ENCODE measurements around the gene ATXN2. TPM values are rescaled to one million over a fixed set of nuclear protein-coding genes. Genes with fewer than 3 reads are reported as not detected.
"Not testable (repeated sequence)": the region's sequence is repeated elsewhere in the genome, so short reads cannot be mapped to it uniquely, and the experiment has no call there.

ATXN2 gene
- total RNA-seq, 1 experiment from 2014 or later = 18.9 TPM

GRCh38 chr12:111599453-111600204 is 514 bp upstream of the ATXN2 start:
- DNase-seq (ENCODE audit: low read depth) = peak; percentile 94

DNA sequence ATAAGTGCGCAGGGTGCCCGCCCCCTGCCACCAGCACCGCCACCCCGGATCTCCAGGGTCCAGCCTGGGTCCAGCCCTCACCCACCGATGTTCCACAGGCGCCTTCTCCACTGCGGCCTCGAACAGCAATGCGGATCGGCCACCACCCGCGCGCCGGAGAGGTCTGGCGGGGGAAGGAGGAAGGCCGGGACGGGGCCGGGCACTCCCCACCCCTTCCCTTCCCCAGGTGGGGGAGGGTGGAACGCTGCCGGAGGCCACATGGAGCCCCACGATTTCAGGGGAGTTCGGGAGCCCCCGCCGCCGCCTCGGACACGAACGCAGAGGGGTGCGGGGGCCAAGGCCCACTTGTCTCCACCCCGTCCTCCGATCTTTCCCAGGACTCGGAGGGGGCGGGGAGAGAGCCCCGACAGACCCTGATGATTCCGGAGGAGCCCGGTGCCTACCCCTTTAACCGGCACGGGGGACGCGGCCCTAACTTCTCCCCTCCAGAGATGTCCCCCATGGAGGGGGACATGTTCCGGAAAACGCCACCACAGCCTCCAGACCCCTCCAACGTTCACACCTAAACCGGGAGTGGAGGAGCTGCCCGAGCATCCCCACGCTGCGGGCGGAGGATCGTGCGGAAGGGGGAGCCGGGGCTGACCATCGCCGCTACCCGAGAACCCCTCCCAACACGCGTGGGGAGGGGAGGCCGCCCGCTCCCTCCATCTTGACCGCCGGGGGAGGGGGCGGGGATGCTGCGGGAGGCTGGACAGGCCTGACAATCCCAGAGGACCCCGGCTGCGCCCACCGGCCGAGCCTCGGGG is 1.1 kb downstream of the ATXN2 start:
- DNase-seq (ENCODE audit: low read depth) = peak; percentile 30

DNA sequence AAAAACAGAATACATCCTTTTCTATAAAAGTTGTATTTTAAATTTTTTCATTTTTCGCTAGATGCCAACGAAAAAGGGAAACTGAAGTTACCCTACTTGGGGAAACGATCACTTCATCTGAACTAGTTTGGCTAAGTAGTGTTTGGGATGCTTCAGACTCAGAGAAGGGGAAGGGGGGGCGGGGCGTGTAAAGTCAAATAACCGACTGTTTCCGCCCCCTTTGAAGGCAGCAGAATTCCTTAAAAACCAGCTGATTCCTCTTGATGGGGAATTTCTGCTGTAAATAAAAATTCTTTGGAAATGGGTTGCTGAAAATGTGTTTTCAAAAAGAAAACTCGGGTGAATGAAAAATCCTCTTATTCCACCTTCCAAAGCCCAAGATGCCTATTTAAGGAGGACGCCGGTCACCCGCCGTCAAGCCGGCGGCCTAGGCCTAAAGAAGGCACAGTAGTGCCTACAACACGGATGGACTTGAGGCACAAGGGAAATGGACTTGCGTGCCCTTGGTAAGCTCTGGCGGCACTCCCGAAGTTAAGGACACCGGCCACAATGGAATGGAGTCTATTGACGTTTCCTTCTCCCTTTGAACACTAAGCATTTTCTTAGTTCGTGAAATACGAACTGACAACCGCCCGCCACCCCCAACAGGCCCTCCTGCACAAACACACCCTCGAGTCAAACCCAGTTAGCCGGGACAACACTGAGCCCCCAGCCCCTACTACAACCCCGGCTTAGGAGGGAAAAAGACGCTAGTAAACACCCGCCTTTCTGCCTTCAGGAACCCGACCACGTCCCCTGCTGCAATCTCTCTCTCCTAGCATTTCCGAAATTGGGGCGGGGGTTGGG is 1.9 kb downstream of the ATXN2 start:
- peak; percentile 67 for DNase-seq (ENCODE audit: low read depth)

- not testable (repeated sequence) for DNase-seq (ENCODE audit: low read depth)
Observed at GRCh38 chr12:111595341-111595835, 3.7 kb downstream of the ATXN2 start.

DNA sequence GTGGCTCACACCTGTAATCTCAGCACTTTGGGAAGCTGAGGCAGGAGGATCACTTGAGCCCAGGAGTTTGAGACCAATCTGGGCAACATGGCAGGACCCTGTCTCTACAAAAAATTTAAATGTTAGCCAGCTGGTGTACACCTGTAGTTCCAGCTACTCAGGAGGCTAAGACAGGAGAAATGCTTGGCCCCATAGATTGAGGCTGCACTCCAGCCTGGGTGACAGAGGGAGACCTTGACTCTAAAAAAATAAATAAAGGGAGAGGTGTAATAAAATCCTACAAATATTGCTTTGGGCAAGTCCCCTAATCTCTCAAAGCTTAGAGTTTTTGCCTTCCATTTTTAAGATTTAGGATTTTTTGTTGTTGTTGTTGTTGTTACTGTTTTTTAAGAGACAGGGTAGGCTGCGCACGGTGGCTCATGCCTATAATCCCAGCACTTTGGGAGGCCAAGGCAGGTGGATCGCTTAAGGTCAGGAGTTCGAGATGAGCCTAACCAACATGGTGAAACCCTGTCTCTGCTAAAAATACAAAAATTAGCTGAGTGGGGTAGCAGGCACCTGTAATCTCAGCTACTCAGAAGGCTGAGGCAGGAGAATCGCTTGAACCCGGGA is 7.6 kb downstream of the ATXN2 start:
- not testable (repeated sequence) for DNase-seq (ENCODE audit: low read depth)

- DNase-seq (ENCODE audit: low read depth) = no peak
Observed at GRCh38 chr12:111590552-111590951, 8.6 kb downstream of the ATXN2 start.

- no peak for DNase-seq (ENCODE audit: low read depth)
Observed at GRCh38 chr12:111589601-111590000, 9.5 kb downstream of the ATXN2 start.

- no peak for DNase-seq (ENCODE audit: low read depth)
Observed at GRCh38 chr12:111588010-111588409, 11.1 kb downstream of the ATXN2 start.

DNA sequence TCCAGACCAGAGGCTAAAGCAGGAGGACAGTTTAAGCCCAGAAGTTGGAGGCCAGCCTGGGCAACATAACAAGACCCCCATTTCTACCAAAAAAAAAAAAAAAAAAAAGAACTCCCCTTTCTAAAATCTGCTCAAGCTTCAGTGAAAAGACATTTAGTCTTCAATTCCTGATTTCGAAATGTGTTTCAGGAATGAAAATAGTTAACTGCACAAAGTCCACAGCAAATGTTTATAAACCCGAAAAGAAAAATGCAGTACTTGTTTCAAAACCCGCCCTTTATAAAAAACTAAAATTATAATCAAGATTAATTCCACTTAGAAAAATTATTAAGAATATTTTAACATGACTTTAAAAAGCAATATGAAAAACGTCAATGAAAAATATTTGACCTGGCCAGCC is 12.1 kb downstream of the ATXN2 start:
- no peak for DNase-seq (ENCODE audit: low read depth)

GRCh38 chr12:111585690-111586089 is 13.4 kb downstream of the ATXN2 start:
- no peak for DNase-seq (ENCODE audit: low read depth)

DNA sequence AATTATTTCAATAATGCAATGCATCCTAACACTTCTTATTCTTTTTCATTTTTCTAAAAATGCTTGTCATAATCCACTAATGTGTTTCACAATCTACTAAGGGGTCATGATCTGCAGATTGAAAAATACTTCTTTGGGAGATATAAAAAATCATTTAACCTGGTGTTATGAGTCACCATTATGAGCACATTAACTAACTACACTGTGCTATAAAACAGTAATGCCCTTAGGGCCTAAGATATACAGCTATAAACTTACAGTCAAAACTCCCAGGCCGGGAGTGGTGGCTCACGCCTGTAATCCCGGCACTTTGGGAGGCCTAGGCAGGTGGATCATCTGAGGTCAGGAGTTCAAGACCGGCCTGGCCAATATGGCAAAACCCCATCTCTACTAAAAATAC is 14.2 kb downstream of the ATXN2 start:
- DNase-seq (ENCODE audit: low read depth) = no peak

DNA sequence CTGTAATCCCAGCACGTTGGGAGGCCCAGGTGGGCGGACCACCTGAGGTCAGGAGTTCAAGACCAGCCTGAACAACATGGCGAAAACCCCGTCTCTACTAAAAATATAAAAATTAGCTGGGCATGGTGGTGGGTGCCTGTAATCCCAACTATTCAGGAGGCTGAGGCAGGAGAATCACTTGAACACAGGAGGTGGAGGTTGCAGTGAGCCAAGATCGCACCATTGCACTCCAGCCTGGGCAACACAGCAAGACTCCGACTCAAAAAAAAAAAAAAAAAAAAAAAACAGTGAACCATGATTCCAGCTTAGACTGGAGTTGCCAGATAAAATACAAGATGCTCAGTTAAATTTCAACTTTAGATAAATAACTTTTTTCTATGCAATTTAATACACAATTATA is 15.6 kb downstream of the ATXN2 start:
- not testable (repeated sequence) for DNase-seq (ENCODE audit: low read depth)

DNA sequence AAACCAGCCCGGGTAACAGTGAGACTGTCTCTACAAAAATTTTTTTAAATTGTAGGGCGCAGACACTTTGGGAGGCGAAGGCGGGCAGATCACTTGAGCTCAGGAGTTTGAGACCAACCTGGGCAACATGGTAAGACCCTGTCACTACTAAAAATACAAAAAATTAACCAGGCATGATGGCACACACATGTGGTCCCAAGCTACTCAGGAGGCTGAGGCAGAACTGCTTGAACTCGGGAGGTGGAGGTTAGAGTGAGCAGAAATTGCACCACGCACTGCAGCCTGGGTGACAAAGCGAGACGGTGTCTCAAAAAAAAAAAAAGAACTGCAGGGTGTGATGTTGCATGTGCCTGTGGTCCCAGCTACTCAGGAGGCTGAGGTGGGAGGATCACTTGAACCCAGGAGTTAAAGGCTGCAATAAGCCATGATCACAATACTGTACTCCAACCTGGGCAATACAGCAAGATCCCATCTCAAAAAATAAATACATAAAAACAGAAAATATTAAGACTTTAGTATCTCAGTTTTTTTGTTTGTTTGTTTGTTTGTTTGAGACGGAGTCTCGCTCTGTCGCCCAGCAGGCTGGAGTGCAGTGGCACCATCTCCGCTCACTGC is 16.9 kb downstream of the ATXN2 start:
- DNase-seq (ENCODE audit: low read depth) = no peak

- DNase-seq (ENCODE audit: low read depth) = no peak
Observed at GRCh38 chr12:111581434-111582132, 17.5 kb downstream of the ATXN2 start.

DNA sequence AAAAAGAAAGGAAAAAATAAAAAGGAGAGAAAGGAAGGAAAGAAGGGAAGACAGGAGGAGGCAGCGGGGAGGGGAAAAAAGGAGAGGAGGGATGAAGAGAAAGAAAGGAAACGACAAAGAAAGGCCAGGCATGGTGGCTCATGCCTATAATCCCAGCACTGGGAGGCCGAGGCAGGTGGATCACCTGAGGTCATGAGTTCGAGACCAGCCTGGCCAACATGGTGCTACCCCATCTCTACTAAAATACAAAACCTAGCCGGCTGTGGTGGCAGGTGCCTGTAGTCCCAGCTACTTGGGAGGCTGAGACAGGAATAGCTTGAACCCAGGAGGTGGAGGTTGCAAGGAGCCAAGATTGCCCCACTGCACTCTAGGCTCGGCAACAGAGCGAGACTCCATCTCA is 18.4 kb downstream of the ATXN2 start:
- DNase-seq (ENCODE audit: low read depth) = no peak

DNA sequence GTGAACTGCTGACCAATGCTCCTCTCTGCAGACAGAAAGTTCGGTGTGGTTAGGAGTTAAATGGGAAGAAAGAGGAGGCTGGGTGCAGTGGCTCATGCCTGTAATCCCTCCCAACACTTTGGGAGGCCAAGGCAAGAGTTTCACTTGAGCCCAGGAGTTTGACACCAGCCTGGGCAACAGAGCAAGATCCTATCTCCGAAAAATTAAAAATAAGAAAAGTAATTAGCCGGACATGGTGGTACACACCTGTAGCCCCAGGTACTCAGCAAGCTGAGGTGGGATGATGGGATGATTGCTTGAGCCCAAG is 19.0 kb downstream of the ATXN2 start:
- no peak for DNase-seq (ENCODE audit: low read depth)

- no peak for DNase-seq (ENCODE audit: low read depth)
Observed at GRCh38 chr12:111578971-111579340, 20.2 kb downstream of the ATXN2 start.

GRCh38 chr12:111578276-111578970 is 20.7 kb downstream of the ATXN2 start:
- DNase-seq (ENCODE audit: low read depth) = peak; percentile 87

GRCh38 chr12:111574797-111575443 is 24.2 kb downstream of the ATXN2 start:
- DNase-seq (ENCODE audit: low read depth) = no peak
